Central memory CD8-positive, alpha-beta T cell (primary cell): ENCODE results near the gene BNC2.

ENCODE experiments used
- ATAC-seq: fragments of 150-1000 bp; cut with Tn5 transposase; replicated peaks from 2 replicates; pipeline ENCODE4 v1.10.0; 2022; ENCODE audit warnings: mild to moderate bottlenecking, moderate FRiP score, moderate number of reproducible peaks; ENCODE audit not compliant: poor library complexity, severe bottlenecking; ENCODE audit errors: extremely low read depth
- DNase-seq, 2 donors: peaks; one replicate each; pipeline ENCODE4 v3.0.0; 2021; ENCODE audit warnings: low spot score in 2 of 2
- H3K27ac Mint-ChIP-seq: one replicate; pipeline ENCODE4 v1.8.0; 2022; ENCODE audit warnings: low read depth, mild to moderate bottlenecking, moderate library complexity, mixed read lengths
- H3K27me3 Mint-ChIP-seq: one replicate; pipeline ENCODE4 v1.8.0; 2022; ENCODE audit warnings: mixed read lengths
- H3K36me3 Mint-ChIP-seq: one replicate; pipeline ENCODE4 v1.8.0; 2022; ENCODE audit warnings: mild to moderate bottlenecking, moderate library complexity, mixed read lengths; ENCODE audit not compliant: insufficient read depth
- H3K4me1 Mint-ChIP-seq: one replicate; pipeline ENCODE4 v1.8.0; 2022; ENCODE audit warnings: mixed read lengths
- H3K4me3 Mint-ChIP-seq: one replicate; pipeline ENCODE4 v1.8.0; 2022; ENCODE audit warnings: mild to moderate bottlenecking, moderate library complexity, mixed read lengths
- H3K9me3 Mint-ChIP-seq: one replicate; pipeline ENCODE4 v1.8.0; 2022; ENCODE audit warnings: mixed read lengths

The BNC2 gene

DNA sequence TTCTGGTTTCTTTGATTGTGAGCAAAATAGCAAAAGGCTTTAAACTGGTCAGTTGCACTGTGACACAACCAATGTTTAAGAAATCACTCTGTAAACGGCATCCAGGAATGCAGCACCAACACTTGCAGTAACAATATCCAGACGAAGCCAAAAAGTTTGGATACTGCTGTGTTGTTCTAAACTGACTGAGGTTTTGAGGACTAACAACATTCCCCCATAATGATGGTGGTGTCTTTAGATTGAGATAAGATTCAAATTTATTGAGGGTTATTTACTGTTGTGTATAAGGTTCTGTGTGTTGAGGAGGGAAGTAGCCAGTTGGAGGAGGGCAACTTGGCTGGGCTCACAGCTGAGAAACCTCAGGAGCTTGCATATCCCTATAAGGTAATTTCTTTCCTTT, 353.6 kb downstream of the BNC2 start:
- no peaks in the 10 kb centered on the region for H3K9me3 Mint-ChIP-seq
- DNase-seq (no peak), ATAC-seq (no peak)
- no peaks in the 10 kb centered on the region for H3K4me1 Mint-ChIP-seq
- H3K4me3 Mint-ChIP-seq: no peak overlapping the region
- H3K27me3 Mint-ChIP-seq: no peaks in the 10 kb centered on the region
- no peaks in the 10 kb centered on the region for H3K36me3 Mint-ChIP-seq
- H3K27ac Mint-ChIP-seq: no peak overlapping the region

DNA sequence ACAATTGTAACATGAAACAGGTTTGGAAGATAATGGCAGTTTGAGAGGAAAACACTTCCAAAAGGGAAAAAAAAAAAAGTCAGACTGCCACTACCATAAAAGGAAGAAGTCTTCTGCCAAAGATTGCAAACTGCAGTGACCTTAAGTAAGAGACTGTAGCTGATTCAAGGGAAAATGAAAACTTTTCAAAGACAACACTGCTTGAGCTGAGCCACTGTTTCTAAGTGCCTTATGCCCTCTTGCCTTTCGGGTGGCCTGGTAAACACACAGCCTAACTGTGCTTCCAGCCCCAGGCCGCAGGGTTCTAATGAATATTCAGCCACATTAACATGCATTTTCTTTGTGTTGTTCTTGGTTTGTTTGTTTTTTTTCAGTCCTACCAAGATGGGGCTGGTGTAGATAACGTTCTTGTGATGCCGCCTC, 354.6 kb downstream of the BNC2 start:
- H3K9me3 Mint-ChIP-seq: no peaks in the 10 kb centered on the region
- H3K27me3 Mint-ChIP-seq: no peaks in the 10 kb centered on the region
- H3K27ac Mint-ChIP-seq: no peak overlapping the region
- no peaks in the 10 kb centered on the region for H3K36me3 Mint-ChIP-seq
- H3K4me3 Mint-ChIP-seq: no peak overlapping the region
- DNase-seq (no peak), ATAC-seq (no peak)
- H3K4me1 Mint-ChIP-seq: no peaks in the 10 kb centered on the region

GRCh38 chr9:16515207-16515606, 355.3 kb downstream of the BNC2 start:
- Mint-ChIP-seq H3K36me3 (no peaks in the 10 kb centered on the region), H3K27ac (no peak overlapping the region), H3K27me3 (no peaks in the 10 kb centered on the region), H3K4me1 (no peaks in the 10 kb centered on the region), H3K9me3 (no peaks in the 10 kb centered on the region), H3K4me3 (no peak overlapping the region)
- ATAC-seq (no peak), DNase-seq (no peak)

DNA sequence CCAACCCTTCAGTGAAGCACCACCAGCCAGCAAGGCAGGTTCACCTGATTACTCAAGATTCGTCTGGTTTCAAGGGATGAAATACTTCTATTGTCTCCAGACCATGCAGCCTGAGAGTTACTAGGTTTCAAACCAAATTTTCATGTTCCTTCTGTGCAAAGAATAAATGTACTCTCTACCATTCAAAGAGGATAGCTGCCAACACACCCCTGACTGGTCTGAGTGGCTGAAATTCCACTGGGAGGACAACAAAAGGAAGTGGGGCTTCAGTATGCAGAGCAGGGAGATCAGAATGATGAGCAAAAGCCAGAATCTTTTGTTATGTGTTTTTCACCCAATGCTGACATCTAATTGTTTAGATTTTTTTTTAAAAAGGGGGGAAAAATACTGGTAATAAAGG, 356.3 kb downstream of the BNC2 start:
- no peaks in the 10 kb centered on the region for H3K9me3 Mint-ChIP-seq
- H3K4me1 Mint-ChIP-seq: no peaks in the 10 kb centered on the region
- no peak overlapping the region for H3K27ac Mint-ChIP-seq
- DNase-seq (no peak), ATAC-seq (no peak)
- no peaks in the 10 kb centered on the region for H3K27me3 Mint-ChIP-seq
- H3K4me3 Mint-ChIP-seq: no peak overlapping the region
- no peaks in the 10 kb centered on the region for H3K36me3 Mint-ChIP-seq

- DNase-seq: no peak
- Mint-ChIP-seq H3K36me3 (peaks cover 2% of the 10 kb centered on the region), H3K9me3 (peaks cover 4% of the 10 kb centered on the region), H3K4me3 (no peak overlapping the region), H3K4me1 (no peaks in the 10 kb centered on the region), H3K27me3 (no peaks in the 10 kb centered on the region), H3K27ac (no peak overlapping the region)
- ATAC-seq: no peak
Observed at GRCh38 chr9:16512281-16512680, 358.2 kb downstream of the BNC2 start.

DNA sequence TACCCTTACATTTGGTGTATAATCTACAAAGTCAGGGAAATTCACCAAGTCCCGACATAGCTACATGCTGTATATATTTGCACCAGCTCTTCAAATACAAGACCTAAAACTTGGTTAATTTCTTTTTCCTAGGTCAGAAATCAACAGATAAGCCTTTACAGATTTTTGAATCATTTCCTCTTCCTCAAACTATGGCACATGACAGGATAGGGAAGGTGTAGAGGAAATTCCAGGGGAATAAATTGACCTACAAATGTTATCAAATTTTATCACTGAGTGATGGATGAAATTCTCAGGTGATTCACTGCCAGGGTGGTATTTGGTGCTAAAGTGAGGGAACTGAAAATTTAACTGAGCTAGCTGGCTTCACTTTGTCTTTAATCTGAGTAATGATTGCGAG, 360.0 kb downstream of the BNC2 start:
- Mint-ChIP-seq H3K4me3 (no peak overlapping the region), H3K9me3 (peaks cover 4% of the 10 kb centered on the region), H3K27me3 (no peaks in the 10 kb centered on the region), H3K36me3 (peaks cover 2% of the 10 kb centered on the region), H3K27ac (no peak overlapping the region), H3K4me1 (no peaks in the 10 kb centered on the region)
- no peak for DNase-seq
- no peak for ATAC-seq

- no peaks in the 10 kb centered on the region for H3K27me3 Mint-ChIP-seq
- H3K9me3 Mint-ChIP-seq: peaks cover 4% of the 10 kb centered on the region
- H3K4me3 Mint-ChIP-seq: no peak overlapping the region
- no peaks in the 10 kb centered on the region for H3K4me1 Mint-ChIP-seq
- no peak for DNase-seq
- ATAC-seq: no peak
- H3K36me3 Mint-ChIP-seq: peaks cover 2% of the 10 kb centered on the region
- no peak overlapping the region for H3K27ac Mint-ChIP-seq
Observed at GRCh38 chr9:16509997-16510396, 360.5 kb downstream of the BNC2 start.

DNA sequence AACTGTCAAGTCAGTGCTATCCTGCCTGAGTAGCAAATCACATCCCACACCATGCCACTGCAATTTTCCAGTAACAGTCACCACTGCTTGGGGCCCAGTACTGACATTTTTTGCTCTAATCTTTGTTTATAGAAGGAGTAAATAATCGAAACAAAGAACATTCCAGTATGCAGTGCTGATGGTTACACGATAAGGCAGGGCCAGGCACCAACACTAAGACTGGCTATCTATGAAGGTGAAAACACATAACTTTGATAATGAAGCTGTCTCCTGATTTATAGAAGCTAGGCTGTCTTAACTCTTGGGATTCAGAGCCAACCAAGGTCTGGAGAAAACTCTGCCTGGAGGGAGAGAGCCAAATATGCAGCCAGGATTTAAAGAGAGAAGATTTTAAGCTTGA, 365.3 kb downstream of the BNC2 start:
- H3K27me3 Mint-ChIP-seq: no peaks in the 10 kb centered on the region
- ATAC-seq (no peak), DNase-seq (no peak)
- H3K9me3 Mint-ChIP-seq: peaks cover 5% of the 10 kb centered on the region
- no peak overlapping the region for H3K4me3 Mint-ChIP-seq
- H3K4me1 Mint-ChIP-seq: no peaks in the 10 kb centered on the region
- peaks cover 2% of the 10 kb centered on the region for H3K36me3 Mint-ChIP-seq
- no peak overlapping the region for H3K27ac Mint-ChIP-seq

GRCh38 chr9:16501726-16502125, 368.7 kb downstream of the BNC2 start:
- H3K27ac Mint-ChIP-seq: no peak overlapping the region
- no peak for ATAC-seq
- no peaks in the 10 kb centered on the region for H3K4me1 Mint-ChIP-seq
- no peak overlapping the region for H3K4me3 Mint-ChIP-seq
- no peaks in the 10 kb centered on the region for H3K36me3 Mint-ChIP-seq
- H3K27me3 Mint-ChIP-seq: no peaks in the 10 kb centered on the region
- no peak for DNase-seq
- H3K9me3 Mint-ChIP-seq: peaks cover 6% of the 10 kb centered on the region

- no peaks in the 10 kb centered on the region for H3K36me3 Mint-ChIP-seq
- H3K27ac Mint-ChIP-seq: no peak overlapping the region
- H3K4me1 Mint-ChIP-seq: no peaks in the 10 kb centered on the region
- H3K27me3 Mint-ChIP-seq: no peaks in the 10 kb centered on the region
- no peak for DNase-seq
- H3K9me3 Mint-ChIP-seq: peaks cover 6% of the 10 kb centered on the region
- H3K4me3 Mint-ChIP-seq: no peak overlapping the region
- ATAC-seq: no peak
Observed at GRCh38 chr9:16501141-16501540, 369.3 kb downstream of the BNC2 start.

DNA sequence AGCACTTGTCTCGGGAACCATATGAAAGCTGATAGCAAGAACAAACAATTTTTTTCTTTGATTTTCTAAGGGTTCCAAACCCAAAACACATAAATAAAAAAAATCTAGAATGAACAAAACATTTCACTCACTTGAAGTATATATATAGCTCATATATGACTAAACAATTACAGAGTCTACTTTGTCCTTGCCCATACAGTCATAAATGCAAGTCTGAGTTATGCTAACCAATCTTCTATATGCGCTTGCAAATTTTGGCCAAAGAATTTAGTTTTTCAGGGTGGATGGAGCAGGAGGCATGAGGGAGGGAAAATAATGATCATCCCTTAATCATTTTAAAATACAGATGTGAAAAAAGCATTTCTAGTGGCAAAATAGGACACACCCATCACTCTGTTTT, 370.1 kb downstream of the BNC2 start:
- H3K4me1 Mint-ChIP-seq: no peaks in the 10 kb centered on the region
- H3K9me3 Mint-ChIP-seq: peaks cover 6% of the 10 kb centered on the region
- H3K27me3 Mint-ChIP-seq: no peaks in the 10 kb centered on the region
- no peak overlapping the region for H3K27ac Mint-ChIP-seq
- DNase-seq (no peak), ATAC-seq (no peak)
- no peak overlapping the region for H3K4me3 Mint-ChIP-seq
- H3K36me3 Mint-ChIP-seq: no peaks in the 10 kb centered on the region

- H3K36me3 Mint-ChIP-seq: no peaks in the 10 kb centered on the region
- no peaks in the 10 kb centered on the region for H3K27me3 Mint-ChIP-seq
- no peaks in the 10 kb centered on the region for H3K4me1 Mint-ChIP-seq
- DNase-seq: no peak
- no peak for ATAC-seq
- H3K27ac Mint-ChIP-seq: no peak overlapping the region
- peaks cover 6% of the 10 kb centered on the region for H3K9me3 Mint-ChIP-seq
- H3K4me3 Mint-ChIP-seq: no peak overlapping the region
Observed at GRCh38 chr9:16499892-16500291, 370.6 kb downstream of the BNC2 start.

- Mint-ChIP-seq H3K9me3 (peaks cover 17% of the 10 kb centered on the region), H3K27ac (no peak overlapping the region), H3K27me3 (no peaks in the 10 kb centered on the region), H3K4me1 (no peaks in the 10 kb centered on the region), H3K36me3 (no peaks in the 10 kb centered on the region), H3K4me3 (no peak overlapping the region)
- DNase-seq (no peak), ATAC-seq (no peak)
Observed at GRCh38 chr9:16496908-16497307, 373.6 kb downstream of the BNC2 start.

DNA sequence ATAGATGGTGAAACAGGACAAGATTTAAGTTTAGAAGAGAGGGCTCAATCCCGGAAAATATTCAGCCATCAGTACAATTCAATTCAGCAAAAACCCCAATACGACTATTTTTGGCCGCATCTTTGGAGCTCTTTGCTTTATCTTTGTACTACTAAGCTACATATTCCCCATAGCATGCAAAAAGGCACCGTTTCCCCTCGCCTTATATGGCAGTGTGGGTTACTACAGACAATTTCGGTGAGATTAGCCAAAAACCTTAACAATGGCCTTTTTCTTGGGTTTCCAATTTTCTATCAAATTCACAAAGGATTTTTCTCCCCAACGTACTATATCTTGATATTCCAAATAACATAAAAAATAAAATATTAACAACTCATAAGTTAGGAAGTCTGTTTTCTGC, 382.6 kb downstream of the BNC2 start:
- Mint-ChIP-seq H3K9me3 (peaks cover 18% of the 10 kb centered on the region), H3K4me3 (no peak overlapping the region), H3K36me3 (no peaks in the 10 kb centered on the region), H3K4me1 (no peaks in the 10 kb centered on the region), H3K27me3 (no peaks in the 10 kb centered on the region), H3K27ac (no peak overlapping the region)
- no peak for DNase-seq
- ATAC-seq: no peak
